Astrocyte (in vitro differentiated cells and primary cell): ENCODE results near the gene DLG1. TPM values are rescaled to one million over a fixed set of nuclear protein-coding genes. Genes with fewer than 3 reads are reported as not detected.
A peak's percentile ranks its signal among the peaks of the same experiment; 100 is the strongest.

Experiments used
- DNase-seq: peaks from one replicate; pipeline ENCODE4 v3.0.0-alpha.2; 2010; ENCODE audit warnings: low read depth
- FAIRE-seq: peaks from 2 replicates; lab custom pipeline; 2011; peaks lifted over from hg19 to GRCh38; lab: Jason Lieb, UNC
- H2AFZ ChIP-seq: 2 replicates; pipeline ENCODE4 v1.6.0; 2012; ENCODE audit warnings: low read depth, low read length, inconsistent platforms
- H3K27ac ChIP-seq: 2 replicates; pipeline ENCODE4 v1.5.1; 2011; ENCODE audit warnings: low read depth, low read length, inconsistent platforms
- H3K27me3 ChIP-seq: 2 replicates; pipeline ENCODE4 v1.6.0; 2011; ENCODE audit warnings: low read length, inconsistent platforms; ENCODE audit not compliant: insufficient read depth
- H3K36me3 ChIP-seq: 2 replicates; pipeline ENCODE4 v1.5.1; 2011; ENCODE audit warnings: low read length, inconsistent platforms; ENCODE audit not compliant: insufficient read depth
- H3K4me1 ChIP-seq: 2 replicates; pipeline ENCODE4 v1.5.1; 2011; ENCODE audit warnings: low read length, inconsistent platforms; ENCODE audit not compliant: insufficient read depth
- H3K4me2 ChIP-seq: 2 replicates; pipeline ENCODE4 v1.6.0; 2012; ENCODE audit warnings: low read length, inconsistent platforms
- H3K4me3 ChIP-seq: 2 replicates; pipeline ENCODE4 v1.5.1; 2011; ENCODE audit warnings: low read depth, mild to moderate bottlenecking, low read length, inconsistent platforms; ENCODE audit not compliant: insufficient read depth
- H3K79me2 ChIP-seq: 2 replicates; pipeline ENCODE4 v1.6.0; 2012; ENCODE audit warnings: mild to moderate bottlenecking, low read length, inconsistent platforms; ENCODE audit not compliant: insufficient read depth
- H3K9ac ChIP-seq: 2 replicates; pipeline ENCODE4 v1.6.0; 2012; ENCODE audit warnings: mild to moderate bottlenecking, low read length, inconsistent platforms
- H3K9me3 ChIP-seq: 2 replicates; pipeline ENCODE4 v1.5.1; 2012; ENCODE audit warnings: low read depth, mild to moderate bottlenecking, low read length, inconsistent platforms; ENCODE audit not compliant: insufficient read depth
- H4K20me1 ChIP-seq: 2 replicates; pipeline ENCODE4 v1.6.0; 2012; ENCODE audit warnings: low read length, inconsistent platforms; ENCODE audit not compliant: insufficient read depth
- H3K27ac Mint-ChIP-seq: one replicate; pipeline ENCODE4 v1.8.0; 2021; ENCODE audit warnings: mild to moderate bottlenecking, mixed read lengths; ENCODE audit not compliant: unreplicated experiment
- H3K27me3 Mint-ChIP-seq: one replicate; pipeline ENCODE4 v1.8.0; 2021; ENCODE audit warnings: low read depth, mixed read lengths; ENCODE audit not compliant: unreplicated experiment
- H3K36me3 Mint-ChIP-seq: one replicate; pipeline ENCODE4 v1.8.0; 2021; ENCODE audit warnings: low read depth, mixed read lengths; ENCODE audit not compliant: unreplicated experiment
- H3K4me1 Mint-ChIP-seq: one replicate; pipeline ENCODE4 v1.8.0; 2021; ENCODE audit warnings: low read depth, mixed read lengths; ENCODE audit not compliant: unreplicated experiment
- H3K4me3 Mint-ChIP-seq: one replicate; pipeline ENCODE4 v1.8.0; 2021; ENCODE audit warnings: mild to moderate bottlenecking, moderate library complexity, mixed read lengths; ENCODE audit not compliant: unreplicated experiment
- H3K9me3 Mint-ChIP-seq: one replicate; pipeline ENCODE4 v1.8.0; 2021; ENCODE audit warnings: mild to moderate bottlenecking, mixed read lengths; ENCODE audit not compliant: unreplicated experiment
- EZH2 ChIP-seq: IDR thresholded peaks from 2 replicates; pipeline ENCODE4 v1.6.1; 2012; ENCODE audit warnings: mild to moderate bottlenecking, low read length, inconsistent platforms; ENCODE audit not compliant: insufficient read depth
- total RNA-seq: library from RNA; stranded (reverse); gene quantifications from 2 replicates; pipeline ENCODE4 v1.2.1, GENCODE V29; 2021
- TF ChIP-seq, protein P1 (sequence below): IDR thresholded peaks from 2 replicates; pipeline ENCODE4 v1.5.1; 2011; ENCODE audit warnings: low read depth, mild to moderate bottlenecking, inconsistent platforms, low read length, moderate library complexity; ENCODE audit not compliant: insufficient read depth

DLG1 gene
- total RNA-seq, 1 donor from 2014 or later, result 210 TPM

DNA sequence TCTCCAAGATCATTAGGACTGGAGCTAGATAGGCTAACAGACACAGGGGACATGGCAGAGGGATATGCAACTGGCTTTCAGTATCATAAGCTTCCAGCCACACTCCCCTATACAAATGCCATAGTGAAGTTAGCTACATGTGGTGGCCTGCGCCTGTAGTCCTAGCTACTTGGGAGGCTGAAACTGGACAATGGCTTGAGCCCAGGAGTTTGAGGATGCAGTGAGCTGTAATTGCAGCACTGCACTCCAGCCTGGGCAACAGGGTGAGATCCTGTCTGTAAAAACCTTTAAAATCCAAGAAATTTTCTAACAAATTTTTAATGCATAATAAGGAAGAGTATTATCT lies 37.3 kb downstream of the DLG1 start:
- no peak overlapping the region for H3K4me2 ChIP-seq
- H3K27ac ChIP-seq, result no peak overlapping the region
- no peak overlapping the region for H3K4me3 ChIP-seq
- H3K9ac ChIP-seq, result no peak overlapping the region
- Mint-ChIP-seq H3K4me1 (peaks cover 30% of the 10 kb centered on the region), H3K27me3 (no peaks in the 10 kb centered on the region), H3K27ac (peak overlapping the region; percentile 8), H3K4me3 (no peak overlapping the region), H3K36me3 (peaks cover 11% of the 10 kb centered on the region), H3K9me3 (no peaks in the 10 kb centered on the region)
- FAIRE-seq (no peak), DNase-seq (no peak)
- H3K9me3 ChIP-seq, result no peaks in the 10 kb centered on the region
- H4K20me1 ChIP-seq, result peaks cover 88% of the 10 kb centered on the region
- H2AFZ ChIP-seq, result no peak overlapping the region
- H3K4me1 ChIP-seq, result peaks cover 18% of the 10 kb centered on the region
- no peaks in the 10 kb centered on the region for H3K27me3 ChIP-seq
- TF ChIP-seq, protein P1, sequence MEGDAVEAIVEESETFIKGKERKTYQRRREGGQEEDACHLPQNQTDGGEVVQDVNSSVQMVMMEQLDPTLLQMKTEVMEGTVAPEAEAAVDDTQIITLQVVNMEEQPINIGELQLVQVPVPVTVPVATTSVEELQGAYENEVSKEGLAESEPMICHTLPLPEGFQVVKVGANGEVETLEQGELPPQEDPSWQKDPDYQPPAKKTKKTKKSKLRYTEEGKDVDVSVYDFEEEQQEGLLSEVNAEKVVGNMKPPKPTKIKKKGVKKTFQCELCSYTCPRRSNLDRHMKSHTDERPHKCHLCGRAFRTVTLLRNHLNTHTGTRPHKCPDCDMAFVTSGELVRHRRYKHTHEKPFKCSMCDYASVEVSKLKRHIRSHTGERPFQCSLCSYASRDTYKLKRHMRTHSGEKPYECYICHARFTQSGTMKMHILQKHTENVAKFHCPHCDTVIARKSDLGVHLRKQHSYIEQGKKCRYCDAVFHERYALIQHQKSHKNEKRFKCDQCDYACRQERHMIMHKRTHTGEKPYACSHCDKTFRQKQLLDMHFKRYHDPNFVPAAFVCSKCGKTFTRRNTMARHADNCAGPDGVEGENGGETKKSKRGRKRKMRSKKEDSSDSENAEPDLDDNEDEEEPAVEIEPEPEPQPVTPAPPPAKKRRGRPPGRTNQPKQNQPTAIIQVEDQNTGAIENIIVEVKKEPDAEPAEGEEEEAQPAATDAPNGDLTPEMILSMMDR, result no peak
- TF ChIP-seq EZH2, result no peak
- H3K79me2 ChIP-seq, result peaks cover 100% of the 10 kb centered on the region
- peaks cover 18% of the 10 kb centered on the region for H3K36me3 ChIP-seq

DNA sequence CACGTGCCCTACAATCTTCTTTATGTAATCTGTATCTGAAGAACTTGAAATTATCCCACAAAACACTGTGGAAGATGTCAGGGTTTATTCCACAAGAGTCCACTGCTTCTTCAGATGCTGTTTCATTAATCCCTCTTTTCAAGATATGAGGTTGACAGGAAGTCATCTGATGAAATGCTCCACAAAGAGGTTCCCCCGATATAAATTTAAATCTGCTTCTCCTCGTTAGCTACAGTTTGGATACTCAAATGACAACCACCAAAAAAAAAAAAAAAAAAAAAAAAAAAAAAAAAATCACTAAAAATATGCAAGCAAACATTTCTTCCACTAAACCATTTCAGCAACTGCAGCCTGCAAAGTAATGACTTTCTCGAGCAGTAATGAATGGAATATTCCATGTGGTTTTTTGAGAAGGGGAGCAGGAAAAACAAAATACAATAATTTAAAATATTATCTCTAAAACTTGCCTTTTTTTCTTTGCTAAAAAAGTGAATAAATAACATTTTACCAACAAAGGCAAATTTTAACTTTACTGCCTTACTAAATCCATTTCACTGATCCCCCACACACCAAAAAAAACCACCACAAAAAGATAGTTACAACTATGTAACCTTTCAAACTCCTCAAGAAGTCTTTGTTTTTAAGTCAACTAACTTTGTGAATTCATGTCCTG lies 37.8 kb downstream of the DLG1 start:
- Histone ChIP-seq H3K79me2 (peaks cover 100% of the 10 kb centered on the region), H3K36me3 (peaks cover 20% of the 10 kb centered on the region), H3K9ac (no peak overlapping the region)

More for the DNA sequence above, 37.8 kb downstream of the DLG1 start:
- no peak for FAIRE-seq
- peaks cover 32% of the 10 kb centered on the region for H3K4me1 Mint-ChIP-seq
- no peaks in the 10 kb centered on the region for H3K9me3 Mint-ChIP-seq
- no peaks in the 10 kb centered on the region for H3K9me3 ChIP-seq
- H3K4me1 ChIP-seq, result peaks cover 18% of the 10 kb centered on the region
- no peak overlapping the region for H3K4me3 Mint-ChIP-seq
- no peaks in the 10 kb centered on the region for H3K27me3 Mint-ChIP-seq
- peaks cover 8% of the 10 kb centered on the region for H3K36me3 Mint-ChIP-seq
- DNase-seq, result no peak
- no peak overlapping the region for H3K27ac ChIP-seq
- TF ChIP-seq EZH2, result no peak
- TF ChIP-seq, protein P1, result no peak
- H3K27me3 ChIP-seq, result no peaks in the 10 kb centered on the region
- no peak overlapping the region for H3K4me3 ChIP-seq
- H4K20me1 ChIP-seq, result peaks cover 88% of the 10 kb centered on the region
- no peak overlapping the region for H3K4me2 ChIP-seq
- H2AFZ ChIP-seq, result no peak overlapping the region
- peak overlapping the region; percentile 8 for H3K27ac Mint-ChIP-seq
